ENCODE measurements around the gene STXBP6. TPM values are rescaled to one million over a fixed set of nuclear protein-coding genes. Genes with fewer than 3 reads are reported as not detected.

Gene STXBP6
- polyA plus RNA-seq, 1 donor from 2014 or later: 14.6 TPM

DNA sequence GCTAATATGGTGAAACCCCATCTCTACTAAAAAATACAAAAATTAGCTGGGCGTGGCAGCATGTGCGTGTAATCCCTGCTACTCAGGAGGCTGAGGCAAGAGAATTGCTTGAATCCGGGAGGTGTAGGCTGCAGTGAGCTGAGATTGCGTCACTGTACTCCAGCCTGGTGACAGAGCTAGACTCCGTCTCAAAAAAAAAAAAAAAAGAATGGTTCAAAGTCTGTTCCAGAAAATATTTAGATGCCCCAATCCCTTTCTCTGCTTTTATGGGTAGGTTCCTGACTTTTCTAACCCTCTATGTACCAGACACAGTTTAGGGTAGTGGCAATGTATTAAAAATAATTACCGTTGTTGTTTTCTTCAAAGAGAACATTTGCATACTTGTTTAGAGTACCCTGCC lies 161.4 kb downstream of the STXBP6 start:
- Histone ChIP-seq H3K4me3 (ENCODE audit: low read length) (no peak overlapping the region), H4K20me1 (ENCODE audit: insufficient read depth) (no peaks in the 10 kb centered on the region), H3F3A (ENCODE audit: insufficient read depth, low read length, poor library complexity, severe bottlenecking) (no peaks in the 10 kb centered on the region), H3K27me3 (ENCODE audit: insufficient read depth, low read depth, low read length) (no peaks in the 10 kb centered on the region), H3K9me3 (ENCODE audit: low read length) (no peaks in the 10 kb centered on the region), H3K27ac (ENCODE audit: low read length) (no peak overlapping the region), H3K4me2 (ENCODE audit: low read length) (no peak overlapping the region), H3K9me2 (ENCODE audit: insufficient read depth, low read length) (no peaks in the 10 kb centered on the region), H3K79me2 (replicated peaks; ENCODE audit: insufficient read depth, low read length) (no peaks in the 10 kb centered on the region), H3K36me3 (ENCODE audit: insufficient read depth, low read length) (no peaks in the 10 kb centered on the region), H3K9ac (ENCODE audit: low read length) (no peak overlapping the region), H2AFZ (ENCODE audit: low read depth, low read length) (no peak overlapping the region)
- TF ChIP-seq, protein P1, sequence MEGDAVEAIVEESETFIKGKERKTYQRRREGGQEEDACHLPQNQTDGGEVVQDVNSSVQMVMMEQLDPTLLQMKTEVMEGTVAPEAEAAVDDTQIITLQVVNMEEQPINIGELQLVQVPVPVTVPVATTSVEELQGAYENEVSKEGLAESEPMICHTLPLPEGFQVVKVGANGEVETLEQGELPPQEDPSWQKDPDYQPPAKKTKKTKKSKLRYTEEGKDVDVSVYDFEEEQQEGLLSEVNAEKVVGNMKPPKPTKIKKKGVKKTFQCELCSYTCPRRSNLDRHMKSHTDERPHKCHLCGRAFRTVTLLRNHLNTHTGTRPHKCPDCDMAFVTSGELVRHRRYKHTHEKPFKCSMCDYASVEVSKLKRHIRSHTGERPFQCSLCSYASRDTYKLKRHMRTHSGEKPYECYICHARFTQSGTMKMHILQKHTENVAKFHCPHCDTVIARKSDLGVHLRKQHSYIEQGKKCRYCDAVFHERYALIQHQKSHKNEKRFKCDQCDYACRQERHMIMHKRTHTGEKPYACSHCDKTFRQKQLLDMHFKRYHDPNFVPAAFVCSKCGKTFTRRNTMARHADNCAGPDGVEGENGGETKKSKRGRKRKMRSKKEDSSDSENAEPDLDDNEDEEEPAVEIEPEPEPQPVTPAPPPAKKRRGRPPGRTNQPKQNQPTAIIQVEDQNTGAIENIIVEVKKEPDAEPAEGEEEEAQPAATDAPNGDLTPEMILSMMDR (IDR thresholded peaks at IDR 0.05; ENCODE audit: poor library complexity, severe bottlenecking): no peak
- no peak for TF ChIP-seq POLR2AphosphoS5 (IDR thresholded peaks at IDR 0.05)
- TF ChIP-seq, protein P2, sequence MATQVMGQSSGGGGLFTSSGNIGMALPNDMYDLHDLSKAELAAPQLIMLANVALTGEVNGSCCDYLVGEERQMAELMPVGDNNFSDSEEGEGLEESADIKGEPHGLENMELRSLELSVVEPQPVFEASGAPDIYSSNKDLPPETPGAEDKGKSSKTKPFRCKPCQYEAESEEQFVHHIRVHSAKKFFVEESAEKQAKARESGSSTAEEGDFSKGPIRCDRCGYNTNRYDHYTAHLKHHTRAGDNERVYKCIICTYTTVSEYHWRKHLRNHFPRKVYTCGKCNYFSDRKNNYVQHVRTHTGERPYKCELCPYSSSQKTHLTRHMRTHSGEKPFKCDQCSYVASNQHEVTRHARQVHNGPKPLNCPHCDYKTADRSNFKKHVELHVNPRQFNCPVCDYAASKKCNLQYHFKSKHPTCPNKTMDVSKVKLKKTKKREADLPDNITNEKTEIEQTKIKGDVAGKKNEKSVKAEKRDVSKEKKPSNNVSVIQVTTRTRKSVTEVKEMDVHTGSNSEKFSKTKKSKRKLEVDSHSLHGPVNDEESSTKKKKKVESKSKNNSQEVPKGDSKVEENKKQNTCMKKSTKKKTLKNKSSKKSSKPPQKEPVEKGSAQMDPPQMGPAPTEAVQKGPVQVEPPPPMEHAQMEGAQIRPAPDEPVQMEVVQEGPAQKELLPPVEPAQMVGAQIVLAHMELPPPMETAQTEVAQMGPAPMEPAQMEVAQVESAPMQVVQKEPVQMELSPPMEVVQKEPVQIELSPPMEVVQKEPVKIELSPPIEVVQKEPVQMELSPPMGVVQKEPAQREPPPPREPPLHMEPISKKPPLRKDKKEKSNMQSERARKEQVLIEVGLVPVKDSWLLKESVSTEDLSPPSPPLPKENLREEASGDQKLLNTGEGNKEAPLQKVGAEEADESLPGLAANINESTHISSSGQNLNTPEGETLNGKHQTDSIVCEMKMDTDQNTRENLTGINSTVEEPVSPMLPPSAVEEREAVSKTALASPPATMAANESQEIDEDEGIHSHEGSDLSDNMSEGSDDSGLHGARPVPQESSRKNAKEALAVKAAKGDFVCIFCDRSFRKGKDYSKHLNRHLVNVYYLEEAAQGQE (IDR thresholded peaks at IDR 0.05; ENCODE audit: borderline replicate concordance): no peak
- TF ChIP-seq RAD21 (conservative IDR thresholded peaks at IDR 0.05): no peak
- TF ChIP-seq EP300 (conservative IDR thresholded peaks at IDR 0.05; ENCODE audit: poor library complexity, severe bottlenecking): no peak
- TF ChIP-seq TAF1 (IDR thresholded peaks at IDR 0.05; ENCODE audit: low read depth): no peak
- no peak for TF ChIP-seq SMC3 (conservative IDR thresholded peaks at IDR 0.05; ENCODE audit: poor library complexity)
- no peak for TF ChIP-seq EZH2 (IDR thresholded peaks at IDR 0.05; ENCODE audit: borderline replicate concordance, insufficient read depth, low read length, poor library complexity, severe bottlenecking)
- TF ChIP-seq MXI1 (conservative IDR thresholded peaks at IDR 0.05; ENCODE audit: poor library complexity, severe bottlenecking): no peak

DNA sequence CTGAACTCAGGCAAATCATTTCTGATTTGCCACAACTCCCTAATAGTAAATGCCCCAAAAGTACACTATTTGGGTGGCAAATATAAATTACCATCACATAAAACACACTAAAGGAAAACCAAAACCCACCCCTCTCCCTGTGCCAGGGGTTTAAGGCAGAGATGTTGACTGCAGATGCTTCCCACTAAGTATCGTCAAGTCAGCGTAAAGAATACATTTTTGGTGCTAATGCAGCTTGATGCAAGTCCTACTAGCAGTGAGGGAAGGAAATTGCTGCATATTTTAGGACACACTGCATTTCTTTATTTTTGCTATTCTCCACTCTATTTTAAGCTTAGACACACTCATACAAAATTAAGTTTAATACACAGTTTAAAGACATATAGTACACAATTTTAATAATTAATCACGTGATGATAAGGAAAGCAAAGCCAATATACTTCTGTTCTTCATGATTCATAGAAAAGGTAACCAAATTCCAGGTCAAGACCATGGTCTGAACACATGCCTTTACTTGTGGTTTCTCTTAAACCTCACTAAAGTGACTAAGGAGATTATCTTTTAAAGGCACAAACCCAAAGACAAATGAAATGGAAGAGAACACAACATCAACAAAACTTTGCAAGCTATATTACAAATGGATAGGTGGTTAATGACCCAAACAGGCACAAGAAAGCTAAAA lies 162.2 kb downstream of the STXBP6 start:
- Histone ChIP-seq H3K4me3 (ENCODE audit: low read length) (no peak overlapping the region), H3F3A (ENCODE audit: insufficient read depth, low read length, poor library complexity, severe bottlenecking) (no peaks in the 10 kb centered on the region), H3K36me3 (ENCODE audit: insufficient read depth, low read length) (no peaks in the 10 kb centered on the region), H3K9me3 (ENCODE audit: low read length) (no peaks in the 10 kb centered on the region), H2AFZ (ENCODE audit: low read depth, low read length) (no peak overlapping the region), H3K27ac (ENCODE audit: low read length) (no peak overlapping the region), H4K20me1 (ENCODE audit: insufficient read depth) (no peaks in the 10 kb centered on the region), H3K4me2 (ENCODE audit: low read length) (no peak overlapping the region), H3K79me2 (replicated peaks; ENCODE audit: insufficient read depth, low read length) (no peaks in the 10 kb centered on the region), H3K9ac (ENCODE audit: low read length) (no peak overlapping the region), H3K9me2 (ENCODE audit: insufficient read depth, low read length) (no peaks in the 10 kb centered on the region), H3K27me3 (ENCODE audit: insufficient read depth, low read depth, low read length) (no peaks in the 10 kb centered on the region)
- TF ChIP-seq EZH2 (IDR thresholded peaks at IDR 0.05; ENCODE audit: borderline replicate concordance, insufficient read depth, low read length, poor library complexity, severe bottlenecking) (no peak), EP300 (conservative IDR thresholded peaks at IDR 0.05; ENCODE audit: poor library complexity, severe bottlenecking) (no peak), POLR2AphosphoS5 (IDR thresholded peaks at IDR 0.05) (no peak), RAD21 (conservative IDR thresholded peaks at IDR 0.05) (no peak), SMC3 (conservative IDR thresholded peaks at IDR 0.05; ENCODE audit: poor library complexity) (no peak), MXI1 (conservative IDR thresholded peaks at IDR 0.05; ENCODE audit: poor library complexity, severe bottlenecking) (no peak), TAF1 (IDR thresholded peaks at IDR 0.05; ENCODE audit: low read depth) (no peak)
- TF ChIP-seq, protein P1 (IDR thresholded peaks at IDR 0.05; ENCODE audit: poor library complexity, severe bottlenecking): no peak
- TF ChIP-seq, protein P2 (IDR thresholded peaks at IDR 0.05; ENCODE audit: borderline replicate concordance): no peak

All from neural cell (in vitro differentiated cells).